ENCODE results near the gene COL9A3.

COL9A3 gene

GRCh38 chr20:62799036-62799435, 17.8 kb upstream of the COL9A3 start:
- TF ChIP-seq, protein P1, sequence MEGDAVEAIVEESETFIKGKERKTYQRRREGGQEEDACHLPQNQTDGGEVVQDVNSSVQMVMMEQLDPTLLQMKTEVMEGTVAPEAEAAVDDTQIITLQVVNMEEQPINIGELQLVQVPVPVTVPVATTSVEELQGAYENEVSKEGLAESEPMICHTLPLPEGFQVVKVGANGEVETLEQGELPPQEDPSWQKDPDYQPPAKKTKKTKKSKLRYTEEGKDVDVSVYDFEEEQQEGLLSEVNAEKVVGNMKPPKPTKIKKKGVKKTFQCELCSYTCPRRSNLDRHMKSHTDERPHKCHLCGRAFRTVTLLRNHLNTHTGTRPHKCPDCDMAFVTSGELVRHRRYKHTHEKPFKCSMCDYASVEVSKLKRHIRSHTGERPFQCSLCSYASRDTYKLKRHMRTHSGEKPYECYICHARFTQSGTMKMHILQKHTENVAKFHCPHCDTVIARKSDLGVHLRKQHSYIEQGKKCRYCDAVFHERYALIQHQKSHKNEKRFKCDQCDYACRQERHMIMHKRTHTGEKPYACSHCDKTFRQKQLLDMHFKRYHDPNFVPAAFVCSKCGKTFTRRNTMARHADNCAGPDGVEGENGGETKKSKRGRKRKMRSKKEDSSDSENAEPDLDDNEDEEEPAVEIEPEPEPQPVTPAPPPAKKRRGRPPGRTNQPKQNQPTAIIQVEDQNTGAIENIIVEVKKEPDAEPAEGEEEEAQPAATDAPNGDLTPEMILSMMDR (IDR thresholded peaks at IDR 0.05; ENCODE audit: extremely low read depth, missing control alignments), result no peak
- no peak for DNase-seq (ENCODE audit: low spot score)

- no peak for DNase-seq (ENCODE audit: low spot score)
- TF ChIP-seq, protein P1 (IDR thresholded peaks at IDR 0.05; ENCODE audit: extremely low read depth, missing control alignments), result no peak
Observed at GRCh38 chr20:62799459-62799858, 17.4 kb upstream of the COL9A3 start.

GRCh38 chr20:62799873-62800272, 17.0 kb upstream of the COL9A3 start:
- TF ChIP-seq, protein P1 (IDR thresholded peaks at IDR 0.05; ENCODE audit: extremely low read depth, missing control alignments), result no peak
- DNase-seq (ENCODE audit: low spot score), result no peak

- TF ChIP-seq, protein P1 (IDR thresholded peaks at IDR 0.05; ENCODE audit: extremely low read depth, missing control alignments), result no peak
Observed at GRCh38 chr20:62800314-62801259, 16.3 kb upstream of the COL9A3 start.

GRCh38 chr20:62801284-62802010, 15.4 kb upstream of the COL9A3 start:
- TF ChIP-seq, protein P1 (IDR thresholded peaks at IDR 0.05; ENCODE audit: extremely low read depth, missing control alignments), result no peak
- DNase-seq (ENCODE audit: low spot score), result no peak

More at GRCh38 chr20:62800314-62801259, 16.3 kb upstream of the COL9A3 start:
- no peak for DNase-seq (ENCODE audit: low spot score)

DNA sequence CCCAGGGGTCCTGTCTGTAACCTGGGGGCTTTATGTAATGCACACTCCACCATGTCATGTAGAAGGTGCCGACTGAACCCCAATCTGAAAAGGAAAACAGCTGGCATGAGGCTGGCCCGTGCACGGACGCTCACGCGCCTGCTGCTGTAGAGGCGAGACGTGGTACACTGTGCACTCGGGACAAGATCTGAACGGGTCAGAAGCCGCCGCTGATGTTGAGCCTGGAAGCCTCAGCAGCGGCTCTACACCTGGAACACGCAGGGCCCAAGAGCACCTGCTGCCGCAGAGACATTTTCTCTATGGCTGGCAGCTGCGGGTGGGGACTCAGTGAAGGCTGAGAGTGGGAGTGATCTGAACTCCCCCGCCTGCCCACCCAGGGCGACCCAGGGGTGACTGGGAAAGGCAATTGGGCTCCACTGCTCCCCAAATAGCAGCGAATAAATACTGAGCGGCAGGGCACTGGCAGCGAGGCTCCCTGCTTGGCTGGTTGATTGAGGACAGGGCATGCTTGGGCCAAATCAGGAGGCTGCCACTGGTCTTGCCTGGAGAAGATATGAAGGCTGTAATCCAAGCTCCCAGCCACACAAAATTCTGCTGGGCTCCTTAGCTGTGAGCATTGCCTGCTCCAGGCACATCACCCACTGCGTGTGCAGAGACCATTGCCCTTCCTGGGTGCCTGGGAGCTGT, 14.7 kb upstream of the COL9A3 start:
- TF ChIP-seq, protein P1 (IDR thresholded peaks at IDR 0.05; ENCODE audit: extremely low read depth, missing control alignments), result no peak
- no peak for DNase-seq (ENCODE audit: low spot score)
